Activated CD4-positive, alpha-beta memory T cell treated with anti-CD3 and anti-CD28 coated beads for 36 hours (primary cell): ENCODE data around the gene HSBP1. TPM values are rescaled to one million over a fixed set of nuclear protein-coding genes. Genes with fewer than 3 reads are reported as not detected.

Source experiments
- CTCF ChIA-PET: fragments of 350-600 bp; sonication (Branson Sonifier 250); formaldehyde crosslinking; loops from one replicate; lab custom pipeline; 2021; ENCODE audit warnings: antibody characterized with exemption, inconsistent platforms; lab: Charles Lee
- POLR2A ChIA-PET: fragments of 350-600 bp; sonication (Branson Sonifier 250); formaldehyde crosslinking; loops from one replicate; lab custom pipeline; 2021; ENCODE audit warnings: antibody characterized with exemption; lab: Charles Lee
- DNase-seq: peaks from one replicate; pipeline ENCODE4 v3.0.0-alpha.2; 2020
- H3K27ac Mint-ChIP-seq: one replicate; pipeline ENCODE4 v1.8.0; 2021; ENCODE audit warnings: mixed read lengths
- H3K27me3 Mint-ChIP-seq: one replicate; pipeline ENCODE4 v1.8.0; 2021; ENCODE audit warnings: mixed read lengths
- H3K36me3 Mint-ChIP-seq: one replicate; pipeline ENCODE4 v1.8.0; 2021; ENCODE audit warnings: mixed read lengths
- H3K4me1 Mint-ChIP-seq: one replicate; pipeline ENCODE4 v1.8.0; 2021; ENCODE audit warnings: low read depth, mixed read lengths
- H3K4me3 Mint-ChIP-seq: one replicate; pipeline ENCODE4 v1.8.0; 2021; ENCODE audit warnings: mild to moderate bottlenecking, mixed read lengths
- H3K9me3 Mint-ChIP-seq: one replicate; pipeline ENCODE4 v1.8.0; 2021; ENCODE audit warnings: mixed read lengths
- intact Hi-C: fragments of 100-400 bp; cut with micrococcal nuclease; formaldehyde crosslinking; loops from one replicate; pipeline ENCODE4 v1.15.1; 2023
- total RNA-seq, 2 experiments: library from RNA; stranded (reverse); gene quantifications; one replicate each; pipeline ENCODE4 v1.2.3, GENCODE V29; 2021

Gene HSBP1
- total RNA-seq, 2 experiments from 2014 or later = 70.1 to 74.7 TPM

DNA sequence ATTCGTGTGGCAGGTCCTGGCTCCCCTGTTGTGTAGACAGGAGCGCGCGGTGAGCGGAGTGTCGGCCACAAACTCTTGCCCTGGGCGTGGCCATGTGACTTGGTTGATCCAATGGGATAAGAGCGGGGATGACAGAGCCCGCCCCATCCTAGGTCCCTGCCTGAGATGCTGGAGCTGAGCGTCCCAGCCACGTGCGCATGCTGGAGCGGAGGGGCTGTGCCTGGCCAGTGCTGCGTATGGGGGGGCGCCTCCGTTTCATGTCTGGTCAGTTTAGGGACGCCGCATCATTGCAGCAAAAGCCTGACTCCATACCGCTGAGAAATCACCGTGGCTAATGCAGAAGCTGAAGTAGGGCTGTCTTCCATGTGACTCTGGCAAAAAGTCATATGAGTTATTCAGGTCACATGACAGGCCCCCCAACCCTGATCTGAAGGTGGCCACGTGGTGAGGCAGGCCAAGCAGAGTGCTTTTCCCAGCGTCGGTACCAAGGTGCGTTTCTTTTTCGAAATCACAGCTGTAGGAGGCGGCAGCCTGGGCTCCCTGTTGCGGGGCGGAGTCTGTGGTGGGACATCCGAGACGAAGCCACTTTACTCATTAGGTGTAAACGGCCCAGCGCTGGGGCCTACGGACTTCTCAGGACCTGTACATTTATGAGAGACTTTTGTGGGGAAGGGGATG is 22.5 kb downstream of the HSBP1 start:
- H3K4me3 Mint-ChIP-seq = no peak overlapping the region
- no peaks in the 10 kb centered on the region for H3K9me3 Mint-ChIP-seq
- H3K27me3 Mint-ChIP-seq = no peaks in the 10 kb centered on the region
- H3K36me3 Mint-ChIP-seq = no peaks in the 10 kb centered on the region
- H3K27ac Mint-ChIP-seq = no peak overlapping the region
- intact Hi-C loops = no loop called here
- POLR2A ChIA-PET = no interaction called here
- CTCF ChIA-PET = no interaction called here
- H3K4me1 Mint-ChIP-seq = peaks cover 6% of the 10 kb centered on the region
- DNase-seq = no peak

DNA sequence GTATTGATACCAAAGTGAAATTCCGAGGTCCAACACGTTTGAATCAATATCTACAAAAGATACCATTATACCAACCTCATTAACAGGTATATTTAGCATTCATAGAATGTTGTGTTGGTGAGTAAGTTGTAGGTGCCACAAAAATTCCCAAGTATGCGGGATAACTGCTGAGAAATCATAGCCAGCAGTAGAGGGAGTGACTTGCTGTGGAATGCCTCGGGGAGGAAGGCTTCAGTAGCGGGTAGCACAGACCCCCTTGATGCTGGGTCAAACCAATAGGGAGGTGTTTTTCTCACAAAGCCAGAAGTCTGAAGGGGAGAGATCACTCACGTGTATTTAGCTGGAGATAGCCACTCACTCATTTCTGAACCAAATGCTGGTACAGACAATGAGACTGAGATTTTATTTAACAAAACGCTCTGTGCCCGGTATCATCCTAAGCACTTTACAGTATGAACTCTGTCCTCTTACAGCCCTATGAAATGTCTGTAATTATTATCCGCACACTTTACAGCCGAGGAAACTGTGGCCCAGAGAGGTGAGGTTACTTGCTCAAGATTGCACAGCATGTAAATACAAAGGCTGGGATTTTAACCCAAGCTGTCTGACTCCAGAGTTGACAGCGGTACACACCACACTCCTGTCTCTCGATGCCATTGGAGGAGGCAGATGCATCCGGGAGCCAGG is 23.1 kb downstream of the HSBP1 start:
- Mint-ChIP-seq H3K4me3 (no peak overlapping the region), H3K4me1 (peaks cover 11% of the 10 kb centered on the region), H3K9me3 (no peaks in the 10 kb centered on the region), H3K27ac (no peak overlapping the region), H3K36me3 (no peaks in the 10 kb centered on the region), H3K27me3 (no peaks in the 10 kb centered on the region)
- no peak for DNase-seq
- POLR2A ChIA-PET = no interaction called here
- CTCF ChIA-PET = no interaction called here
- intact Hi-C loops = no loop called here

DNA sequence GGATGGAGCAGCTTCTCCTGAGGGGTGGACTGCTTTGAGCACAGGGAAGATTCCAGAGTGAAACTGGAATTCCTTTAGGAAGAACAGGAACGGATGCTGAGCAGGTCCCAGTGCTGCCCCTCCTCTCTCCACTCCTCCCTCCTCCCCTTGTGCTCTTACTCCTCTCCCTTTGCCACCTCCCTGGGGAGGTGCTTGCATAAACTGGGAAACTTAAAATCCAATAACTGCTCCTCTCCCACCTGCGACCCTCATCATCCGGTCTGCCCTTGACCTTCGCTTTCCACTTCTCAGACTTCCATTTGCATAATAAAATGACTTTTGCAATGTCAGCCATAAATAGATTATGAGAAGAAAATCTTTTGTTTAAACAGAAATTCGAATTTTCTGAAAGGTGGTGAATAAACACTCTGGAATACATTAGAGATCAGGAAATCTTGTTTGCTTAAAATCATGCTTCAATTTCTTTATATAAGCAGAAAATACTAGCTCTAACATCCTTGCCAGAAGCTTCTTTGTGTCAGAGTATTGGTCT is 23.7 kb downstream of the HSBP1 start:
- H3K27me3 Mint-ChIP-seq = no peaks in the 10 kb centered on the region
- no peak for DNase-seq
- H3K4me1 Mint-ChIP-seq = peaks cover 16% of the 10 kb centered on the region
- ChIA-PET POLR2A (no interaction called here), CTCF (no interaction called here)
- no peaks in the 10 kb centered on the region for H3K9me3 Mint-ChIP-seq
- no peak overlapping the region for H3K4me3 Mint-ChIP-seq
- no peak overlapping the region for H3K27ac Mint-ChIP-seq
- intact Hi-C loops = no loop called here
- H3K36me3 Mint-ChIP-seq = no peaks in the 10 kb centered on the region

DNA sequence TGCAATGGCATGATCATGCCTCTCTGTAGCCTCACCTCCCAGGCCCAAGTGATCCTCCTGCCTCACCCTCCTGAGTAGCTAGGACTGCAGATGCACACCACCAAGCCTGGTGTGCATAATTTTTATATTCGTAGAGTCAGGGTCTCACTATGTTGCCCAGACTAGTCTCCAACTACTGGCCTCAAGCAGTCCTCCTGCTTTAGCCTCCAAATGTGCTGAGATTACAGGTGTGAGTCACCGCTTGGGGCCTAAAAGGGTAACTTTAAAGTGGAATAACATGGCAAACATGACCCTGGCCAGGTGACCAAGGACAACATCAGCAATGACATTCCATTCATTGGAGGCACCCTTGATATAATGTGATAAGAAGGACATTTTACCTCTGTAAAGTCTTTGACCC is 26.1 kb downstream of the HSBP1 start:
- H3K4me1 Mint-ChIP-seq = peaks cover 17% of the 10 kb centered on the region
- no peak overlapping the region for H3K27ac Mint-ChIP-seq
- no peak for DNase-seq
- intact Hi-C loops = no loop called here
- peaks cover 3% of the 10 kb centered on the region for H3K27me3 Mint-ChIP-seq
- H3K4me3 Mint-ChIP-seq = no peak overlapping the region
- no peaks in the 10 kb centered on the region for H3K36me3 Mint-ChIP-seq
- CTCF ChIA-PET = no interaction called here
- H3K9me3 Mint-ChIP-seq = no peaks in the 10 kb centered on the region
- POLR2A ChIA-PET = no interaction called here

- Mint-ChIP-seq H3K4me3 (no peak overlapping the region), H3K9me3 (no peaks in the 10 kb centered on the region)
- DNase-seq = no peak
Observed at GRCh38 chr16:83835586-83836566, 28.1 kb downstream of the HSBP1 start.

DNA sequence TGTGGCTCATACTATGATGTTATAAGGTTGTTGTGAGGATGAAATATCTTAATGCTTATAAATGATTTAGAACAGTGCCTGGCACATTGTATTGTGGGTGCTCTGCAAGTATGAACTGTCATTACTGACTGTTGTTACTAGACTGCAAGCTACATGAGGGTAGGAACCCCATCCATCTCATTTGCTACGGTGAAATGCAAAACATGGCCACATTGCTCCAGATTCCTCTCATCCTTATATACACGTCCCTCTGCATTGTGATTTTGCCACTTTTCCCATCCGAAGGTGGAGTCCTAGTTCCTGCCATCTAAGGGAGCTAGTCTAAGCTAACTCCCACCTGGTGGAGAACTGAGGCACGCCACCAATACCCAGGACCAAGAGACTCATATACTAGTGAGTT is 29.8 kb downstream of the HSBP1 start:
- DNase-seq = no peak
- POLR2A ChIA-PET = no interaction called here
- Mint-ChIP-seq H3K27me3 (peaks cover 6% of the 10 kb centered on the region), H3K27ac (no peak overlapping the region), H3K4me1 (peaks cover 17% of the 10 kb centered on the region), H3K9me3 (no peaks in the 10 kb centered on the region), H3K36me3 (no peaks in the 10 kb centered on the region), H3K4me3 (no peak overlapping the region)
- CTCF ChIA-PET = interaction anchor here (1.2 to 1.8 kb wide), 2 partner anchors 11 to 13 kb away, joined by 3 to 5 read pairs; no protein-coding TSS in a partner anchor
- intact Hi-C loops = no loop called here

More at GRCh38 chr16:83835586-83836566, 28.1 kb downstream of the HSBP1 start:
- Mint-ChIP-seq H3K4me1 (peaks cover 17% of the 10 kb centered on the region), H3K36me3 (no peaks in the 10 kb centered on the region), H3K27ac (no peak overlapping the region), H3K27me3 (peaks cover 6% of the 10 kb centered on the region)
- ChIA-PET POLR2A (no interaction called here), CTCF (interaction anchor here (0.7 to 1.9 kb wide), 3 partner anchors 9 to 801 kb away, joined by 3 to 9 read pairs (median 5); no protein-coding TSS in a partner anchor)
- intact Hi-C loops = no loop called here

DNA sequence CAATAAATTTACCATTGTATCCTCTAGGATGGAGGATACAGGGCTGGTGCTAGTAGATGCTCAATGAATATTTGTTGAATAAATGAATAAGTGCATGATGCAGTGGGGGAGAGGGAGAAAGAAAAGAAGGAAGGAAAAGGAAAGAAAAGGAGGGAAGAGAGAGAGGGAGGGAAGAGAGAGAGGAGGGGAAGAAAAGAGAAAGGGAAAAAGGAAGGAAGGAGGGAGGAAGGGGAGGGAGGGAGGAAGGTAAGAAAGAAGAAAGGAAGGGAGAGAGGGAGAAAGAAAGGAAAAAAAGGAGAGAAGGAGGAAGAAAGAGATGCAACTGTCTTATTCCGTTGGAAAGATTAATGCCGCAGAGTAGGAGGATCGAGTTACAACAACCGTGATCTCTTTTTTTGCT is 30.4 kb downstream of the HSBP1 start:
- CTCF ChIA-PET = no interaction called here
- Mint-ChIP-seq H3K4me3 (no peak overlapping the region), H3K27me3 (peaks cover 6% of the 10 kb centered on the region), H3K27ac (no peak overlapping the region), H3K36me3 (no peaks in the 10 kb centered on the region), H3K9me3 (no peaks in the 10 kb centered on the region), H3K4me1 (peaks cover 17% of the 10 kb centered on the region)
- intact Hi-C loops = no loop called here
- POLR2A ChIA-PET = no interaction called here
- no peak for DNase-seq

- no peak overlapping the region for H3K27ac Mint-ChIP-seq
- POLR2A ChIA-PET = no interaction called here
- H3K27me3 Mint-ChIP-seq = peaks cover 6% of the 10 kb centered on the region
- H3K36me3 Mint-ChIP-seq = no peaks in the 10 kb centered on the region
- no peaks in the 10 kb centered on the region for H3K9me3 Mint-ChIP-seq
- no peak for DNase-seq
- H3K4me1 Mint-ChIP-seq = peaks cover 17% of the 10 kb centered on the region
- intact Hi-C loops = no loop called here
- CTCF ChIA-PET = no interaction called here
- H3K4me3 Mint-ChIP-seq = no peak overlapping the region
Observed at GRCh38 chr16:83839561-83839960, 31.8 kb downstream of the HSBP1 start.

DNA sequence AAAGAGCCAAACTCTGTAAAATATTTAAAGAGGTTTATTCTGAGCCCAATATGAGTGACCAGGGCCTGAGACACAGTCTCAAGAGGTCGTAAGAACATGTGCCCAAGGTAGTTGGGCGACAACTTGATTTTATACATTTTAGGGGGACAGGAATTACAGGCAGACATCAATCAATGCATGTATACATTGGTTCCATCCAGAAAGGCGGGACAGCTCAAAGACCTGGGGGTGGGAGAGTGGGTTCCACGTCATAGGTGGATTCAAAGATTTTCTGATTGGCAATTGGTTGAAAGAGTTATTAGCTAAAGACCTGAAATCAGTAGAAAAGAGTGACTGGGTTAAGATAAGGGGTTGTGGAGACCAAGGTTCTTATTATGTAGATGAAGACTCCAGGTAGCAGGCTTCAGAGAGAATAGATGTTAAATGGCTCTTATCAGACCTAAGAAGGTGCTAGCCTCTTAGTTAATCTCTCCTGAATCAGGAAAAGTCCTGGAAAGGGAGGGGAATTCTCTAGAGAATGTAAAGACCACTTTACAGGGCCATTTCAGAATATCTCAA is 32.4 kb downstream of the HSBP1 start:
- no peak for DNase-seq
- H3K9me3 Mint-ChIP-seq = no peaks in the 10 kb centered on the region
- H3K4me1 Mint-ChIP-seq = peaks cover 14% of the 10 kb centered on the region
- H3K27ac Mint-ChIP-seq = no peak overlapping the region
- intact Hi-C loops = no loop called here
- H3K36me3 Mint-ChIP-seq = no peaks in the 10 kb centered on the region
- no peak overlapping the region for H3K4me3 Mint-ChIP-seq
- H3K27me3 Mint-ChIP-seq = peaks cover 6% of the 10 kb centered on the region
- POLR2A ChIA-PET = no interaction called here
- CTCF ChIA-PET = no interaction called here

DNA sequence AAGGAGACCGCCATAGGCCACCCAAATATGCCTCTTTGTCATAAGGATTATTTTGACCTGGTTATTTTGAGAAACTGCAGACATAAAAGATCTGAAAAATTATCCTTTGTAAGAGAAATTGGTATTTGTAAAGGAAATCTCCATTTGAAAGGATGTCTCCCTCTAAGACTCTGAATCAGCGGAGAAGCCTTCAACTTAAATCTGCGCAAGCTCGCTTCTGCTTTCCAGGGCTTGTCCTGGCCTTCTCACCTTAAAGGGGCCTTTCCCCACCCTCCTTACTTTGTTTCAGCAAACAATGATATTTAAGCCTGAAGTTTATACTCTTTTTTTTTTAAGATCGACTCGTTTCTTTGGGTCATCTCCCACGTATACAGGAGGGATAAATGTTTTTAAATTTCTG is 34.5 kb downstream of the HSBP1 start:
- no peak overlapping the region for H3K4me3 Mint-ChIP-seq
- H3K27ac Mint-ChIP-seq = no peak overlapping the region
- DNase-seq = no peak
- CTCF ChIA-PET = no interaction called here
- H3K4me1 Mint-ChIP-seq = no peaks in the 10 kb centered on the region
- intact Hi-C loops = no loop called here
- peaks cover 6% of the 10 kb centered on the region for H3K27me3 Mint-ChIP-seq
- POLR2A ChIA-PET = no interaction called here
- H3K36me3 Mint-ChIP-seq = no peaks in the 10 kb centered on the region
- no peaks in the 10 kb centered on the region for H3K9me3 Mint-ChIP-seq

- POLR2A ChIA-PET = no interaction called here
- H3K36me3 Mint-ChIP-seq = no peaks in the 10 kb centered on the region
- H3K4me1 Mint-ChIP-seq = no peaks in the 10 kb centered on the region
- no peak for DNase-seq
- intact Hi-C loops = no loop called here
- CTCF ChIA-PET = no interaction called here
- no peaks in the 10 kb centered on the region for H3K9me3 Mint-ChIP-seq
- no peak overlapping the region for H3K4me3 Mint-ChIP-seq
- H3K27me3 Mint-ChIP-seq = peaks cover 3% of the 10 kb centered on the region
- no peak overlapping the region for H3K27ac Mint-ChIP-seq
Observed at GRCh38 chr16:83842756-83843507, 35.2 kb downstream of the HSBP1 start.
